ENCODE data around the gene GGT5. TPM values are rescaled to one million over a fixed set of nuclear protein-coding genes. Genes with fewer than 3 reads are reported as not detected.

The GGT5 gene
- total and polyA plus RNA-seq, 4 donors, result 6.3 to 35.0 (median 20.2) TPM

GRCh38 chr22:24187731-24188644 lies 56.9 kb downstream of the GGT5 start:
- Histone ChIP-seq H3K4me1 (ENCODE audit: control insufficient read depth in 4 of 4, insufficient read depth in 4 of 4, low read length in 3 of 4) (no peaks in the 10 kb centered on the region), H3K27me3 (ENCODE audit: control insufficient read depth in 4 of 4, insufficient read depth in 4 of 4, low read length in 3 of 4) (no peaks in the 10 kb centered on the region), H3K9me3 (ENCODE audit: control insufficient read depth in 4 of 4, low read length in 3 of 4) (no peaks in the 10 kb centered on the region), H3K27ac (ENCODE audit: low read depth in 1 of 2, low read length in 2 of 2) (no peak overlapping the region), H3K4me3 (ENCODE audit: low read depth in 1 of 3, low read length in 3 of 3) (no peak overlapping the region), H3K9ac (ENCODE audit: low read depth in 1 of 2, low read length in 2 of 2) (no peak overlapping the region), H3K36me3 (ENCODE audit: control insufficient read depth in 4 of 4, insufficient read depth in 3 of 4, low read depth in 1 of 4, low read length in 3 of 4) (no peaks in the 10 kb centered on the region)
- no peak for DNase-seq (ENCODE audit: low spot score)
- WGBS, result 91% methylated on average over 37 of the region's 37 CpGs
- TF ChIP-seq SP1 (IDR thresholded peaks at IDR 0.05), result no peak
- TF ChIP-seq EGR1 (IDR thresholded peaks at IDR 0.05; ENCODE audit: low read depth in 2 of 2), result no peak
- TF ChIP-seq RAD21 (IDR thresholded peaks at IDR 0.05), result no peak
- no peak for TF ChIP-seq REST (IDR thresholded peaks at IDR 0.05)
- no peak for TF ChIP-seq NR2F2 (IDR thresholded peaks at IDR 0.05)
- no peak for TF ChIP-seq JUND (IDR thresholded peaks at IDR 0.05)
- no peak for TF ChIP-seq TAF1 (conservative IDR thresholded peaks at IDR 0.05)
- TF ChIP-seq RXRA (IDR thresholded peaks at IDR 0.05), result no peak
- no peak for TF ChIP-seq ZBTB33 (IDR thresholded peaks at IDR 0.05)
- TF ChIP-seq YY1 (IDR thresholded peaks at IDR 0.05), result no peak
- TF ChIP-seq FOXA2 (IDR thresholded peaks at IDR 0.05), result no peak
- no peak for TF ChIP-seq HNF4G (IDR thresholded peaks at IDR 0.05)
- TF ChIP-seq GABPA (IDR thresholded peaks at IDR 0.05 in 1 of 2, conservative IDR thresholded peaks at IDR 0.05 in 1 of 2), result no peak
- TF ChIP-seq FOXA1 (IDR thresholded peaks at IDR 0.05), result no peak

- WGBS, result 89% methylated on average over 34 of the region's 34 CpGs
- Histone ChIP-seq H3K9ac (ENCODE audit: low read depth in 1 of 2, low read length in 2 of 2) (no peak overlapping the region), H3K9me3 (ENCODE audit: control insufficient read depth in 4 of 4, low read length in 3 of 4) (no peaks in the 10 kb centered on the region), H3K27ac (ENCODE audit: low read depth in 1 of 2, low read length in 2 of 2) (no peak overlapping the region), H3K4me3 (ENCODE audit: low read depth in 1 of 3, low read length in 3 of 3) (no peak overlapping the region), H3K4me1 (ENCODE audit: control insufficient read depth in 4 of 4, insufficient read depth in 4 of 4, low read length in 3 of 4) (no peaks in the 10 kb centered on the region), H3K27me3 (ENCODE audit: control insufficient read depth in 4 of 4, insufficient read depth in 4 of 4, low read length in 3 of 4) (no peaks in the 10 kb centered on the region), H3K36me3 (ENCODE audit: control insufficient read depth in 4 of 4, insufficient read depth in 3 of 4, low read depth in 1 of 4, low read length in 3 of 4) (no peaks in the 10 kb centered on the region)
- no peak for DNase-seq (ENCODE audit: low spot score)
- TF ChIP-seq CTCF (IDR thresholded peaks at IDR 0.05; ENCODE audit: low read depth, low read length, missing input control), result no peak
- TF ChIP-seq HNF4A (conservative IDR thresholded peaks at IDR 0.05), result no peak
- TF ChIP-seq GABPA (IDR thresholded peaks at IDR 0.05 in 1 of 2, conservative IDR thresholded peaks at IDR 0.05 in 1 of 2), result no peak
- TF ChIP-seq MAX (IDR thresholded peaks at IDR 0.05), result no peak
- TF ChIP-seq JUND (IDR thresholded peaks at IDR 0.05), result no peak
- no peak for TF ChIP-seq SP1 (IDR thresholded peaks at IDR 0.05)
- no peak for TF ChIP-seq FOXA2 (IDR thresholded peaks at IDR 0.05)
- no peak for TF ChIP-seq HNF4G (IDR thresholded peaks at IDR 0.05)
- no peak for TF ChIP-seq EGR1 (IDR thresholded peaks at IDR 0.05; ENCODE audit: low read depth in 2 of 2)
- no peak for TF ChIP-seq RXRA (IDR thresholded peaks at IDR 0.05)
- no peak for TF ChIP-seq TAF1 (conservative IDR thresholded peaks at IDR 0.05)
- no peak for TF ChIP-seq ZBTB33 (IDR thresholded peaks at IDR 0.05)
- TF ChIP-seq NR2F2 (IDR thresholded peaks at IDR 0.05), result no peak
- no peak for TF ChIP-seq RAD21 (IDR thresholded peaks at IDR 0.05)
- TF ChIP-seq ATF3 (IDR thresholded peaks at IDR 0.05), result no peak
Measured at GRCh38 chr22:24186892-24187670, 57.8 kb downstream of the GGT5 start.

Data from liver (tissue), 9 donors.